COLO668 (cell line): Measurements from ENCODE around the gene KRTAP10-7.
A peak's percentile ranks its signal among the peaks of the same experiment; 100 is the strongest.
"Not testable (repeated sequence)": the region's sequence is repeated elsewhere in the genome, so short reads cannot be mapped to it uniquely, and the experiment has no call there.

Source experiments
- DNase-seq: peaks from one replicate; lab custom pipeline; 2025; ENCODE audit not compliant: unreplicated experiment; lab: John Stamatoyannopoulos, UW

KRTAP10-7 gene

DNA sequence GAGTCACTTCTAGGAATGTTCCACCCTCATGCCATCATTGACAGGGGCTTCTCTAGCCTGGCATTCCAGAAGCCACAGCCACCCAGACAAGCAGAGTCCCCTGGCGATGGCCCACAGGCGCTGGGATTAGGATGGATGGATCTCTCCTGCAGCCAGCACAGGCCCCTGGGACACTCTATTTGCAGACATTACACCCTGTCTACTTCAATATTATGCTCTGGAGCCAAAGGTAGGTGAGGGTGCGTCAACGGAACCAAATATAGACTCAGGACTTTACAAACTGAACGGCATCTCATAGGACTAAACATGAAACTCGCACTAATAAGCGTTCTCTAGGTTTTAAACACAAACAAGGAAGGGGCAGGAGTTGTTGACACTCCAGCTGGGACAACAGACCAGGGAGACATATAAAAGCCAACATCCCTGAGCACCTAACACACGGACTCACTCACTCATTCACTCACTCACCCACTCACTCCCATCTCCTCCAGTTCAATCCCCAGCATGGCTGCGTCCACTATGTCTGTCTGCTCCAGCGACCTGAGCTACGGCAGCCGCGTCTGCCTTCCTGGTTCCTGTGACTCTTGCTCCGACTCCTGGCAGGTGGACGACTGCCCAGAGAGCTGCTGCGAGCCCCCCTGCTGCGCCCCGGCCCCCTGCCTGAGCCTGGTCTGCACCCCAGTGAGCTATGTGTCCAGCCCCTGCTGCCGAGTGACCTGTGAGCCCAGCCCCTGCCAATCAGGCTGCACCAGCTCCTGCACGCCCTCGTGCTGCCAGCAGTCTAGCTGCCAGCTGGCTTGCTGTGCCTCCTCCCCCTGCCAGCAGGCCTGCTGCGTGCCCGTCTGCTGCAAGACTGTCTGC is at the start of gene KRTAP10-7:
TSS of gene KRTAP10-7 (plus strand) at position 480 of the 861 bp plus-strand sequence. CDS start at position 505, 25 bp downstream.
- not testable (repeated sequence) for DNase-seq

DNA sequence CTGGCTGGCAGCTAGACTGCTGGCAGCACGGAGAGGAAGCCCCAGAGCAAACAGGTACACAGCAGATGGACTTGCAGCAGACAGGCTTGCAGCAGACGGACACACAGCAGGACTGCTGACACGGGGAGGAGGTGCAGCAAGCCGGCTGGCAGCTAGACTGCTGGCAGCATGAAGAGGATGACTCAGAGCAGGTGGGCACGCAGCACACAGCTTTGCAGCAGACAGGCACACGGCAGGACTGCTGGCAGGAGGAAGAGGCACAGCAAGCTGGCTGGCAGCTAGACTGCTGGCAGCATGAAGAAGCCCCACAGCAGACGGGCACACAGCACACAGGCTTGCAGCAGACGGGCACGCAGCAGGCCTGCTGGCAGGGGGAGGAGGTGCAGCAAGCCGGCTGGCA is 49.6 kb upstream of the KRTAP10-7 start:
- DNase-seq, result peak; percentile 47

DNA sequence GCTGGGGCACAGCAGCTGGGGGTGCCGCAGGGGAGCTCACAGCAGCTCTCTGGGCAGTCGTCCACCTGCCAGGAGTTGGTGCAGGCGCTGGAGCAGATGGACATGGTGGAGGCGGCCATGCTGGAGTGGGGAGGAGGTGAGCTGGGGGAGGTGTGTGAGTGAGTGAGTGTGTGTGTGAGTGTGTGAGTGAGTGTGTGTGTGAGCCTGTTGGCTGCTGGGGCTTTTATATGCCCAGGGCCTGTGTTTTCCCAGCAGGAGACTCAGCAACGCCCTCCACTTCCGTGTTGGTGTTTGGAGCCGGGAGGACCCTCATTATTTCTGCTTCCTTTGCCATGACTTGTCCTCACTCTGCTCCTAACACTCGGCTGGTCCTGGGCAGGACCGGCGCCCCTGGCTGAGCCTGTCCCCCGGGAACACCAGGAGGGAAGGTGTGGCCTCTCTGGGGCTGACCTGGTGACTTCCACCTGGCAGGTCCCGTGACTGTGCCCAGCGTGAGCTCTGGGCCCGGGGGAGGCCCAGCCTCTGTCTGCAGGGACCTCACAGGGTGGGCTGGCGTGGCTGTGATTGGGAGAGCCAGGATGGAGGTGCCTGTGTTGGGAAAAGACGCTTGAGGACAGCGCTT is 48.9 kb upstream of the KRTAP10-7 start, which contains the start of gene KRTAP10-2:
TSS of gene KRTAP10-2 (minus strand) at position 166 of the 622 bp plus-strand sequence. CDS start at position 119, 47 bp downstream.
- DNase-seq, result peak; percentile 60

GRCh38 chr21:44552136-44552535 is 48.3 kb upstream of the KRTAP10-7 start:
- DNase-seq, result no peak

DNA sequence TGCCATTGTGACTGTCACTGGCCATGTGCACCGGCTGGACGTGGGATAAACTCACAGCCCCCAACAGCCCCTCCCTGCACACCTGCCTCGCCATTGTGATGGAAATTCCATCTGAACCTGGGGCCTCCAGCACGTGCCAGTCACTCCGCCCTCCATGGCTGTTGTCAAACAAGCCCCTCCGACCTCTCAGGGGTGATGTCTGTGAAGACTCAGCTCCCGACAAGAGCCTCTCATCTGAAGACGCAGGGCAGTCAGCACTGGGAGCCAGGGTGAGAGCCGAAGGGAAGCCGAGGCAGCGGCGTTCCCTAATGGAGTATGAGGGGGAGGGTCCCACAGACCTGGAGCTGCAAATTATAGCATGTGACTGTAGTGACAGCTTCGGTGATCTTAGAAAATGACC is 47.7 kb upstream of the KRTAP10-7 start:
- peak; percentile 40 for DNase-seq

GRCh38 chr21:44555200-44555875 is 45.1 kb upstream of the KRTAP10-7 start:
- DNase-seq, result no peak

- DNase-seq, result peak; percentile 80
Measured at GRCh38 chr21:44556879-44557278, 43.5 kb upstream of the KRTAP10-7 start.

DNA sequence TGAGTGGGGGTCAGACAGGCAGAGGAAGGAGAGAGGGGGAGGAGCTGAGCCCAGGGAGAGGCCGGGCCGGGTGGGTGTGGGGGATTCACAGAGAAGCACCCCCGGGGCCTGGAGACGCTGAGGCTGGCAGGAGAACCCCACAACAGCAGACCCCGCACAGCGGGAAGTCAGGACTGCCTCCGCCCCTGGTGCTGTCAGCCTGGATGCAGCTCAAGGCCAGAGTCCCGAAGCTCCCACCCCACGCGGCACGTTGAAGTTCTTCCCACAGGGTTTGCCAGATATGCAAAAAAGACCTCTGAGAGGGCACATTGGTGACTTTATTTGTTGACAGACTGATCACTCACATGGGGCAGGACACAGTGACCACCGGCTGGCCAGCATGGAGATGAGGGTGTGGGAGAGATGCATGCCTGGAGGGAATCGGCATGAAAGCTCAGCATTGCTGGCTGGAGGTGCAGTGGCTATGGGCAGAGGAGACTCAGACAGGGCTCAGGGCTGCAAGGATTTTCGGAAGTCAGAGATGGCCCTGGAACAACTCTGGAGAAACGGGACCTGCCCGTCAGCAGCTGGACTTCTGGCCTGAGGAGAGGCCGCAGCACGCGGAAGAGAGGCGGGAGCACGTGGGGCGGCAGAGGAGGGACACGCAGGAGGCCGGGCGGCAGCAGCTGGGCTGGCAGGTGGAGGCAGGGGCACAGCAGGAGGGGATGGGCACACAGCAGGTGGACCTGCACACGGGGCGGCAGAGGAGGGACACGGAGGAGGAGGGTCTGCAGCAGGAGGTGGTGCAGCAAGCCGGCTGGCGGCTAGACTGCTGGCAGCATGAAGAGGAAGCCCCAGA is 42.7 kb upstream of the KRTAP10-7 start:
- DNase-seq, result no peak

- DNase-seq, result not testable (repeated sequence)
Measured at GRCh38 chr21:44558329-44558675, 42.1 kb upstream of the KRTAP10-7 start.

GRCh38 chr21:44558695-44559094 is 41.7 kb upstream of the KRTAP10-7 start, which contains the start of gene KRTAP10-3:
KRTAP10-3 (minus strand) TSS chr21:44558795; CDS start chr21:44558715, 80 bp downstream.
- no peak for DNase-seq

DNA sequence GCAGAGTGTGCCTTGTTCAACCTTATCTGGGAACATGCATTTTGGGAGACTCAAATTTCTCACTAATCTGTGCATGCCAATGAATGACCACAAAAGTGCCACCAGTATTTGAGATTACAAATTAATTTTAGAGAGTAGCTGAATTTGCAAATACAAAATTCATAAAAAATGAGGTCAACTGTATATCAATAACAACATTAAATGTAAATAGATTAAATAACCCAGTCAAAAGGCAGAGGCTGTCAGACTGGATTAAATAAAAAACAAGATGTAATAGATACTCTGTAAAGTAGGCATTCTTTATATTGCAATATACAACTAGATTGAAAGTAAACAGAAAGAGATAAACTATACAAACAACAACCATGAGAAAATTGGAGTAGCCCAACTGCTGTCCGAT is 36.3 kb upstream of the KRTAP10-7 start:
- DNase-seq, result no peak

DNA sequence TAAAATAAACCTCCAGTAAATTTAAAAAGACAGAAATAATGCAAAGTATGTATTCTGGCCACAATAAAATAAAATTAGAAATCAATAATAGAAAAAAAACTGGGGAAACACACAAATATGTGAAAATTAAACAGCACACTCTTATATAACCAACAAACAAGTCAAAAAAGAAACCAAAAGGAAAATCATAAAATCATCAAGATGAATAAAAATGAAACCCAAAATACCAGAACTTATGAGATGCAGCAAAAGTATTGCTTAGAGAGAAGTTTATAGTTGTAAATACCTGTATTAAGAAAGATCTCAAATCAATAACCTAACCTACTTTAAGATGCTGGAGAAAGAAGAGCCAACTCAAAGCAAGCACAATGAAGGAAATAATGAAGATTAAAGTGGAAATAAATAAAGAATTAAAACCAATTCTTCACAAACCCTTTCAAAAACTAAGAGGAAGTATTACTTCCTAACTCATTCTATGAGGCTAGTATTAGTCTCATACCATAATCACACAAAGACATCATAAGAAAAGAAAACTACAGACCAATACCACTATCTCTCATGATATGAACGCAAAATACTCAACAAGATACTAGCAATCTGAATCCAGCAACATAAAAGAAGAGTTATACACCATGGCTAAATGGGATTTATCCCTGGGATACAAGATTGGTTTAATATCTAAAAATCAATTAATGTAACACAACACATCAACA is 35.4 kb upstream of the KRTAP10-7 start:
- no peak for DNase-seq

DNA sequence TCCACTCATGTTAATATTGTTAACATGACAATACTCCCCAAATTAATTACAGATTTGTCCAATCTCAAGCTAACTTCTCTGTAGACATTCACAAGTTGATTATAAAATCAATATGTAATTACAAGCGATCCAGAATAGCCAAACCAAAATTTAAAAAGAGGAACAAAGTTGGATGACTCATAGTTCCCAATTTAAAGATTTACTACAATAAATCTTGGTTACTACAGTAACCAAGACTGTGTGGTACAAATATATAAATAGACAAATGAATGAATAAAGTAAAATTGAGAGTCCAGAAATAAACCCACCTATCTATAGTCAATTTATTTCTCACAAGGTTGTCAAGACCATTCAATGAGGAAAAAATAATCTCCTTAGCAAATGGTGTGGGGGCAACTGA is 34.0 kb upstream of the KRTAP10-7 start:
- no peak for DNase-seq

DNA sequence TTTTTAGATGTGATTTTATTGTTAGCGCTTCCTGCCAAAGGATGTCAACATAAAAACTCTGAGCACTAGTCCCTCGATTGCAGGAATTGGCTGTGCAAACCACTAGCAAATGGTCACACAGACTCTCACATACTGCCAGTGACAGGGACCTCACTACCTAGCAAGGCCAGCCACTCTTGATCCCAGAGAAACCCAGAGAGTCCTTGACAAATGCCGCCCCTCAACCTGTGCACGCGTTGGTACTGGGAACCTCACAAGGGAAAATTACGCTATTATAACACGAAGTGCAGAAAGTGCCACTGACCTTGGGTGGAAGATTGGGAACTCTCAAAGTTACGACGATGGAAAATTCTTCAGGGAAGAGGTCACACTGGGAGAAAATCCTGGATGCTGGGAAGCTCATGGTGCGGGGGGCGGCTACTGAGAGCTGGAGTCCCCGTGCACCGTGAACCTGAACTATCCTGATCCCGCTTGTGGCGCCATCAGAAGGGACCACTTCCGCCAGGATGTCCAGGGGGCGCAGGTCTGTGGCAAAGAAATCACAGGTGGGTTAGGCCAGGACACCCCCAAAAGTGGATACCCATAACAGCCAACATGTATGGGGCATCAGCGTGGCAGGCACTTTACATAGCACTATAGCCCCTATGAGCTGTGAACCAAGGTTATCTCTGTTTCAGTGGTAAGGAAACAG is 32.8 kb upstream of the KRTAP10-7 start:
- DNase-seq, result no peak

GRCh38 chr21:44568261-44568660 is 32.1 kb upstream of the KRTAP10-7 start:
- no peak for DNase-seq

DNA sequence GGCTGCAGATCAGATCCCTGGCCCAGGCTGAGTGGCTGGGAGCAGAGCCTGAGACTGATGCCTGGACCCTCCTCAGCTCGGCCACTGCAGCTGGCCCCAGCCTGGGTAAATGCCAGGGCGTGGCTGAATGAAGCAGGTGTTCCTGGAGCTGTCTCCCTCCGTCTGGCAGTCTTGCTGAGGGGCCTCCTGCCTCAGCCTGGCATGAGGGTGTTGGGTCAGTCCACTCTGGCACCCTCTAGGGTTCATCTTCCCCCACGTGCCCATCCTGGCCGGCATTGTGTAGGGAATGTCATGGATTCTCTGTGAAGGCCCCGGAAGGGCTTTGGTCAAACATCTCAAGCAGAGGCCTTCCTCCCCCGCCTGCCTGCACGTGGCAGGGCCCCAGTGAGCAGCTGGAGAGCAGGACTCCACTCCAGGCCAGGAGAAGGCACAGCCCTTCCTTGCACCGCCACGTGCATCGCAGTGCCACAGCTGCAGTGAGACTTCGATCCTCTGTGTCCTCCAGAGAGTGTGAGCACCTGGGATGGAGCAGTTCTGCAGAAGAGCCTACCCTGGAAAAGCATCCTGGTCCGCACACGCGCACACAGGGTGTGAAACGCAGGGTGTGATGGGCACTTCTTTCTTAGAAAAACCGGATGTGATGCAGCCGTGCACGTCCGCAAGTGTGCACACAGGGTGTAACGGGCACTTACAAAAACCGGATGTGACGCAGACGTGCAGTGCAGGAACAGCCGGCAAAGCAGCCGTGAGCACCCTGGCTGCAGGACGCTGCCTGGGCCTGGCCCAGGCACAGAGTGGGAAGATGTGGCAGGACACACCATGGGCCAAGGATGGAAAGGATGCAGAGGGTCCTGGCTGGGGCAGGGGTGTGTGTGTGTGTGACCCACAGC is 31.5 kb upstream of the KRTAP10-7 start:
- peak; percentile 88 for DNase-seq

GRCh38 chr21:44569861-44570517 is 30.4 kb upstream of the KRTAP10-7 start:
- no peak for DNase-seq

DNA sequence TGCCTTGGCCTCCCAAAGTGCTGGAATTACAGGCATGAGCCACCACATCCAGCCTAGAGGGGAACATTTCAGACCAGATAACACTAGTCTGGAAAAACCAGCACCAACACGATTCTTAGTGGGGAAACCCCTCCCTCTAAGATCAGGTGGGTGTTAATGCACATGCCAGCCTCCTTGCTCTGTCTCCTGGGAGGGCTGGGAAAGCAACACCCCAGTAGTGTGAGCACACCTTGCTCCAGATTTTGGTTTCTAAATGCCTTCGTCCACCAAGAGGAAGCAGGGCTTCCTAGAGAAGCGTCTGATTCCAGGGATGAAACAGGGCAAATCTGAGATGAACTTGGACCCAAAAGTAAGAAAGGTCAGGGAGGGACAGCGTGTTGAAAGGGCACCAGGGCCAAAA is 29.1 kb upstream of the KRTAP10-7 start:
- DNase-seq, result no peak
